GM21367 (cell line): ENCODE data around the gene CREB3L2.
"Not testable (repeated sequence)": the region's sequence is repeated elsewhere in the genome, so short reads cannot be mapped to it uniquely, and the experiment has no call there.

Experiments
- ATAC-seq: cut with Tn5 transposase; IDR thresholded peaks from one replicate; pipeline ENCODE4 v1.9.1; 2021; ENCODE audit not compliant: unreplicated experiment

Gene CREB3L2

GRCh38 chr7:137935884-137936508 is 65.9 kb downstream of the CREB3L2 start:
- ATAC-seq = peak; percentile 42

DNA sequence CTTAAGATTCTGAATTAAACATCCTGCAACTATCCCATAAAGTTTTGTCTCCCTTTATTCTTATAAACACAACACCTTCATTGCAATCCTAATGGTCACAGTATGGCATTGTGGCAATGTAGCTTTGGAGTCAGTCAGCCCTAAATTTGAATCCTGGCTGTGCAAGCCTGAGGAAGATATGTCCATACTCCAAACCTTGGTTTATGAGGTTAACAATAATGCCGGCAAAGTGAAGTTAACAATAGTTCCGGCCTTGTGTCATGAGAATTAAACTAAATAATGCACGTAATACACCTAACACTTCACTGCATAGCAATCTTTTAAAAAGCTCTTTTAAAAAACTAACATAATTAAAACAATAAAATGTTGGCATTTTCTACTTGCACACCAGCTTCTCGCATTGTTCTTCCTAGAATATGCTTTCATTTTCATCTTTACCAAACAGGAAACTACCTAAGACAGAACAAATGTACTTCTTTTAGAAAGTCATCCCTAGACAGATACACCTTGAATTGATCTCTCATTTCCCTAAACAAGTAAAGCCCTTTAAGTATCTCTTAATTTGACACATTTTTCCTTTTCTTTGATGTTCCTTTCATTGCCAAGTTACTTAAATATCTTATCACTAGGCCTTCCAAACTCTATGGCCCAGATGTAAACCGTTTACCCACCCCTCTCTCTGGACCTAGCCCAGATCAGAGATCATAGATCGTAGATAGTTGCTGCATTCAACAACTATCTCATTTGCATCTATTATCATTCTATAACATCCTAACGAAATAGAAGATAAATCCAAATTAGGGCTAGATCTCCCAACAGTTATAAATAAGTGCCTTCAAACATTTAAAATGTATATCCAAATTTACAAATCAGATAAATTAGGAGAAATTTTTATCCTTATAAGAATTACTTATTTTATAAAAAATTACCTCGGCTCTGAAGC is 66.7 kb downstream of the CREB3L2 start:
- ATAC-seq = peak; percentile 74

DNA sequence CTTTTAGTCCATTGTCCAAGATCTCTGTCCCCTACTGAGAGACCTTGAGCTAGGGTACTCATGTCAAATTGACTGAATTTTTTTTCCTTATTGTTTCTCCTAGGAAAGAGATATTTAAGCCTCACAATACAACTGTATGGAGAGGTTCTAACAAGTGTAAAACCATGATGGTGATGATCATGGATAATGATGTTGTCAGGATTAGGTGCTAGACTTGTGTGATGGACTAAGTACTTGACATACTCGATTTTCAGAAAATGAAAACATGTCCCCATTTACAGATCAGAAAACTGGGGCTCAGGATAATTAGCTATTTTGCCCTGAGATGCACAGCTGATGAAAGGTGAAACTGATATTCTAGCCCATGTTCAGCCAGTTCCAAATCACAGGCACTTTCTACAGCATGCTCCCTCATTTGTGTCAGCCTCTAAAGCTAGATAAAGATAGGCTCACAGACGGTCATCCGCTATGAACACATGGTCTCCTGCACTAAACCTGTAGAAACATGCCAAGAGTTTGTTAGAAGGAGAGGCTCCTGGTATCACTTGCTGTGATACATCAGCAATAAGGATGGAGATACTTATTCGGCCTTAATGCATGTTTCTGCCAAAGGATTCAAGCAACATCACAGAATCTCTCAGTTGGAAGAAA is 67.6 kb downstream of the CREB3L2 start:
- ATAC-seq = no peak

DNA sequence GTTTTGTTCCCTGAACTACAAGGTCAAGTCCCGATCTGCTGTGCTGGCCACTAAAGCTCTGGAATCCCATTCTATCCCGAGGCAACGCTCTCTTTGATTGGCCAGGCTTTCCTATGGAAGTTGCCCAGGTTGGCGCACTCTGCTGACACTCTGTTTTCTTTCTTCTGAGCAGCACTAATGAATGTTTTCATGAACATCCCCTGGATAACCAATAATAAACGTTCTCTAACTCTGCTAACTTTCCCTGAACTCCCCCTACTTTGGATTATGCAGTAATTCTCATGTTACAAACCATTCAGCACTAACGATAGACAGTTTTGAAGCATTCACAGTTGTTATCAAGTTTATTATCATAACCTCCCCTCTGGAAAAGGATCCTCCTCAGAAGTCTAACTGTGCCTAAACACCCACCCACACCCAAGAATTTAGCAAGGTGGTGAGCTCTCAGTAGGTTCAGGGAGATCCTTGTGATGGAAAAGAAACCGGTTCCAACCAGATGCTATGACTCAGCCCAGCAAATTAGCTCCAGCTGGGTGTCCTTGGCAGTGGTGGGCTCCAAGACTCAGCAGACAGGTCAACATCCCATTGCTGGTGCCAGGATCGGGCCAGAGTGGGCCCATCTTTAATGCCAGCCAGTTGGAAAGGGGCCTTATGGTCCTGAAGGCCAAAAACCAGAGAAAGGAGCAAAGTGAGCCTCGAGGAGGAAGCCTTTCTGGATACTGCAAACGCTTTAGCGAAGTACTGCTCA is 68.4 kb downstream of the CREB3L2 start:
- no peak for ATAC-seq

GRCh38 chr7:137932881-137933269 is 69.0 kb downstream of the CREB3L2 start:
- no peak for ATAC-seq

GRCh38 chr7:137931823-137932222 is 70.1 kb downstream of the CREB3L2 start:
- no peak for ATAC-seq

GRCh38 chr7:137930581-137930980 is 71.3 kb downstream of the CREB3L2 start:
- ATAC-seq = no peak

DNA sequence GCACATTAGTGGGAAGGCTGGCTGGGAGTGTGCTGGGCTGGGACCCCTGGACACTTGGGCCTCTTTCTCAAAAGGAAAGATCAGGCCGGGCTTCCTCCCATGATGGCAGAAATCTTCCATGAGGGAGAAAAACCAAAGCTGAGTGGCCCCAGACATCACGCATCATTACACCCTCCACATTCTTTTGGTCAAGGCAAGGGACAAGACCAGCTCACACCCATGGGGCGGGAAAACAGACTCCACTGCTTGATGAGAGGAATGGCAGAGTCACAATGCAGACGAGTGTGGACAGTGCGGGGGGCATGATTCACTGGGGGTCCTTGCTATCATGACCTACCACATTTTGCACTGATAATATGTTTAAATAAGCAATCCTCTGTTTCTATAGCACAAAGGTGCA is 73.3 kb downstream of the CREB3L2 start:
- no peak for ATAC-seq

- ATAC-seq = no peak
Measured at GRCh38 chr7:137927386-137927785, 74.5 kb downstream of the CREB3L2 start.

DNA sequence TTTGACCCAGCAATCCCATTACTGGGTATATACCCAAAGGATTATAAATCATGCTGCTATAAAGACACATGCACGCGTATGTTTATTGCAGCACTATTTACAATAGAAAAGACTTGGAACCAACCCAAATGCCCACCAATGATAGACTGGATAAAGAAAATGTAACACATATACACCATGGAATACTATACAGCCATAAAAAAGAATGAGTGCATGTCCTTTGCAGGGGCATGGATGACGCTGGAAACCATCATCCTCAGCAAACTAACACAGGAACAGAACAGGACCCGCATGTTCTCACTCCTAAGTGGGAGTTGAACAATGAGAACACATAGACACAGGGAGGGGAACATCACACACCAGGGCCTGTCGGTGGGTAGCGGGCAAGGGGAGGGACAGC is 75.7 kb downstream of the CREB3L2 start:
- not testable (repeated sequence) for ATAC-seq

- no peak for ATAC-seq
Measured at GRCh38 chr7:137925754-137926153, 76.1 kb downstream of the CREB3L2 start.

GRCh38 chr7:137925091-137925490 is 76.8 kb downstream of the CREB3L2 start:
- no peak for ATAC-seq

GRCh38 chr7:137923380-137923779 is 78.5 kb downstream of the CREB3L2 start:
- no peak for ATAC-seq

- no peak for ATAC-seq
Measured at GRCh38 chr7:137920637-137921399, 81.1 kb downstream of the CREB3L2 start.

DNA sequence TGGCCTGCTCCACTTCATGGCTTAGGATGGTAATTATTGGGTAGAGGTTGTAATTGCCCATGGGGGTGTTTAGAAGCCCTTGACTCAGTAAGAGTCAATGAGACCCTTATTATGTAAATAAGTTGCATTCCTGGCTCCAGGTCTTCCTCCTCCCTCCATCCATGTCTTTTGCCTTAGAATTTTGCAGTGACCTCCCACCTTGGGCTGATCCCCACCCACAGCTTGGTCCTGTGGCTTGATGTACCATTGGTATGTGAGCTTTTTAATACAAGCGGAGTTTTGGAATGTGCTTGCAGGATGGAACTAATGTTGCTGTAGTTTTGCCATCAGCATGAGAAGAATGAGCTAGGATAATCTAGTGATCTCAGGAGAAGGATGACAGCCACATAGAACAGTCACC is 81.9 kb downstream of the CREB3L2 start:
- no peak for ATAC-seq

DNA sequence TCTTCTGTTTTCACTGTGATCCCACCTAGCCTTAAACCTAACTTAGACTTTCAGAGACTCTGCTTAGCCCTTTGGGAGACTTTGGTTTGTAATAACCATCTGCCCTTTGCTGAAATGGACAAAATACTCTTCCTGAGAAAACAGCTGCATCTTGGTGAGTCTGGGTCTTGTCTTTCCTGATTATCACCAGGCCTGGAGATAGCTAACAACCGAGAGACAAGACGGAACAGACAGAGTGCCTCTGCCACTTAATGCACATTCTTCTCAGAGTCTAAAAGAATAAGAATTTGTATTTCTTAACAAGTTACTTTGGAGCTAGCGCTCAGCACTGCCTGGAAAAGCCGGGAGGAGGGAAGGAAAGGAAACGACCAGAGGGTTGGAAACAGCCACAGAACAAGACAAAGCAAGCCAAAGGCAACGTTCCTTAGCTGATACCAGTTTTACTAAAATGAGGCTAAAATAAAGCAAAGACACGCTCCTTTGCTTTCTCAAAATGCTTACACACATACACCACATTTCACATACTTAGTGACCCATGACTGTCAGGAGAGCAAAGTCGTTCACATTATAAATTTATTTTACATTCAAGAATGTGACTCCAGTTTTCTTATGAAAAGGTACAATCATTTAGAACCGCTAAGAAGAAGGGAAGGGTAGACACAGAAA is 84.8 kb downstream of the CREB3L2 start:
- ATAC-seq = no peak

GRCh38 chr7:137916564-137916963 is 85.3 kb downstream of the CREB3L2 start:
- peak; percentile 53 for ATAC-seq

- no peak for ATAC-seq
Measured at GRCh38 chr7:137915266-137915665, 86.6 kb downstream of the CREB3L2 start.

DNA sequence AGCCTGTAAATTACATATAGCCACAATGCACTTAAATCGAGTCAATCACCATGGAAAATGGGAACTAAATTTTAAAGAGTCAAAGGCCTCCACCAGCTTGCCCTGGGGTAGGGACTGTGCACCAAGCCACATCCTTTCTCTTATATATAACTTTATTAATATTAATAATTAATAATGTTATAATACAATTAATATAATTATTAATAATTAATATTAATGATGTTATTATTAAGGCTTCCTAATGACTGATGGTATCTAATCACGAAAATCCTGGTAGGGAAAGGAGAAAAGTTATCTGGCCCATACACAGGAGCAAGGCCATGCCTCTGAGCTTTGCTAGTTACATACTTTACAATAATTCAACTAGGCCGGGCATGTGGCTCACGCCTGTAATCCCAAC is 87.9 kb downstream of the CREB3L2 start:
- ATAC-seq = no peak

DNA sequence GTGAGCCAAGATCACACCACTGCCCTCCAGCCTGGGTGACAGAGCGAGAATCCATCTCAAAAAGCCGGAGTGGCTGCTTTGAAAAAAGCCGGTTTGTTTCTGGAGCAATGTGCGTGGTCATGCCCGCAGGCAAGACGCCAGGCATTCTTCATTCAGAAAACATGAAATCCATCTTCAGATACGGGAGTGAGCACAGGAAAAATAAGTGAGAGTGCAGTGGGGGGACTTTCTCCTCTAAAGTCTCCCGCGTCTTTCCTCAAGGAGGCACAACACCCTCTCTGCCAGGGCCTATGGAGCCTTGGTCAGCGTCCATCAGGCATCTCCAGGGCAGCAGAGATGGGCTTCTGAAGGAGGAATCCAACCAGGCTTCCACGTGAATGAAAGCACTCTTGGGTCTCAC is 92.8 kb downstream of the CREB3L2 start:
- no peak for ATAC-seq
